Stimulated activated CD8-positive, alpha-beta memory T cell treated with anti-CD3 and anti-CD28 coated beads, Interleukin-12 subunit alpha, Interleukin-12 subunit beta, amount 100 ng/mL, for 1 hour (primary cell): ENCODE data around the gene SIN3B.

Experiments
- DNase-seq: peaks from one replicate; pipeline ENCODE4 v3.0.0-alpha.2; 2020; ENCODE audit warnings: low read depth

The SIN3B gene

GRCh38 chr19:16889366-16889882, 60.2 kb downstream of the SIN3B start:
- no peak for DNase-seq

- no peak for DNase-seq
Measured at GRCh38 chr19:16889883-16890460, 60.8 kb downstream of the SIN3B start.

GRCh38 chr19:16890461-16891184, 61.4 kb downstream of the SIN3B start:
- DNase-seq: no peak

GRCh38 chr19:16891696-16892382, 62.6 kb downstream of the SIN3B start:
- DNase-seq: no peak

- DNase-seq: no peak
Measured at GRCh38 chr19:16892436-16892835, 63.2 kb downstream of the SIN3B start.

- no peak for DNase-seq
Measured at GRCh38 chr19:16892868-16893685, 63.9 kb downstream of the SIN3B start.

GRCh38 chr19:16893686-16893989, 64.4 kb downstream of the SIN3B start:
- no peak for DNase-seq

- no peak for DNase-seq
Measured at GRCh38 chr19:16894080-16894479, 64.9 kb downstream of the SIN3B start.

- no peak for DNase-seq
Measured at GRCh38 chr19:16895467-16896145, 66.4 kb downstream of the SIN3B start.

- no peak for DNase-seq
Measured at GRCh38 chr19:16896146-16897028, 67.2 kb downstream of the SIN3B start.

- peak; percentile 45 for DNase-seq
Measured at GRCh38 chr19:16897029-16897855, 68.0 kb downstream of the SIN3B start.

GRCh38 chr19:16897856-16898161, 68.6 kb downstream of the SIN3B start:
- DNase-seq: no peak

- DNase-seq: no peak
Measured at GRCh38 chr19:16898361-16899015, 69.3 kb downstream of the SIN3B start.

- DNase-seq: no peak
Measured at GRCh38 chr19:16899566-16900075, 70.4 kb downstream of the SIN3B start.

GRCh38 chr19:16901491-16902175, 72.4 kb downstream of the SIN3B start:
- DNase-seq: no peak

- DNase-seq: no peak
Measured at GRCh38 chr19:16902545-16902944, 73.3 kb downstream of the SIN3B start.

- no peak for DNase-seq
Measured at GRCh38 chr19:16903347-16903746, 74.1 kb downstream of the SIN3B start.

- no peak for DNase-seq
Measured at GRCh38 chr19:16904599-16904998, 75.4 kb downstream of the SIN3B start.

GRCh38 chr19:16908759-16909158, 79.6 kb downstream of the SIN3B start:
- DNase-seq: no peak
